WI38 (cell line): ENCODE data around the gene AFAP1.

Source experiments
- H3K4me3 ChIP-seq: 2 replicates; pipeline ENCODE4 v1.5.1; 2011; ENCODE audit warnings: low read depth, mild to moderate bottlenecking, control low read depth, low read length
- TF ChIP-seq, protein P1 (sequence below): IDR thresholded peaks from 2 replicates; pipeline ENCODE4 v1.5.1; 2012; ENCODE audit warnings: low read depth, mild to moderate bottlenecking, control low read depth, low read length

Gene AFAP1

DNA sequence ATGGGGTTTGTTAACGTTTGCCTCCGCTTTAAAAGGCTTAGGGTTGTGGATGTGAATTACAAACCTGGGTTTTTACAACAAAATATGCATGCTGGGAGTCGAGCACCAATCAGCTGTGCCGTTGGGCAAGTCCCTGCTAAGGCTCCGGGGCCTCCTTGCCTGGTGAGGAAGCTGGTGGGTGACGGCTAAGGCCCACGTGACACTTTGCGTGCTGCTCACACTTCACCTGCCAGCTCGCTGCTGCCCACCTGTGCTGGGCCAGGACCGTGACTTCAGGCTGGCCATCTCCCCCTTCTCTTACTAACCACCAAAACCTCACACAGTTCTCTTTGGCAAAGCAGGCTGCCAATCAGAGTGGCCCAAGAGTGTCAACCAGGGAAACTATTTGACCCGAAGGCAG lies 178.3 kb downstream of the AFAP1 start:
- TF ChIP-seq, protein P1, sequence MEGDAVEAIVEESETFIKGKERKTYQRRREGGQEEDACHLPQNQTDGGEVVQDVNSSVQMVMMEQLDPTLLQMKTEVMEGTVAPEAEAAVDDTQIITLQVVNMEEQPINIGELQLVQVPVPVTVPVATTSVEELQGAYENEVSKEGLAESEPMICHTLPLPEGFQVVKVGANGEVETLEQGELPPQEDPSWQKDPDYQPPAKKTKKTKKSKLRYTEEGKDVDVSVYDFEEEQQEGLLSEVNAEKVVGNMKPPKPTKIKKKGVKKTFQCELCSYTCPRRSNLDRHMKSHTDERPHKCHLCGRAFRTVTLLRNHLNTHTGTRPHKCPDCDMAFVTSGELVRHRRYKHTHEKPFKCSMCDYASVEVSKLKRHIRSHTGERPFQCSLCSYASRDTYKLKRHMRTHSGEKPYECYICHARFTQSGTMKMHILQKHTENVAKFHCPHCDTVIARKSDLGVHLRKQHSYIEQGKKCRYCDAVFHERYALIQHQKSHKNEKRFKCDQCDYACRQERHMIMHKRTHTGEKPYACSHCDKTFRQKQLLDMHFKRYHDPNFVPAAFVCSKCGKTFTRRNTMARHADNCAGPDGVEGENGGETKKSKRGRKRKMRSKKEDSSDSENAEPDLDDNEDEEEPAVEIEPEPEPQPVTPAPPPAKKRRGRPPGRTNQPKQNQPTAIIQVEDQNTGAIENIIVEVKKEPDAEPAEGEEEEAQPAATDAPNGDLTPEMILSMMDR = no peak
- H3K4me3 ChIP-seq = no peak overlapping the region

DNA sequence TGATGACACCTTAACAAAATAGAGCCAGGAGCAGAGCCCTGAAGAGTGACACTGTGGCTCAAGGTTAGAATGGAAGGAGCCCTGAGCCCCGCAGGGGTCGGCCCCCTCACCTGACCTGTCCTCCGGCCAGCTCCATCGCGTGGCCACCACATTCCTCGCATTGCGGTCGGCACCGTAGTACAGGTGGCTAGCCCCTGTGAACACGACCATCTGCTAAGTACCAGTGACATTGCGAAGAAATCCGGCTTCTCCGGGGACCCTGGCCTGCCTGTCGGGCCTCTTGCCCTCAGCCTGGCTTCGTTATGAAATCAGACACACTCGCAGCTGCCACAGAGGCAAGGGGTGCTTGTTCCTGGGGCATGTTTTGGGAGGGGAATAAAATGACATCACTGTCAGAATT lies 179.0 kb downstream of the AFAP1 start:
- no peak overlapping the region for H3K4me3 ChIP-seq
- TF ChIP-seq, protein P1 = no peak

DNA sequence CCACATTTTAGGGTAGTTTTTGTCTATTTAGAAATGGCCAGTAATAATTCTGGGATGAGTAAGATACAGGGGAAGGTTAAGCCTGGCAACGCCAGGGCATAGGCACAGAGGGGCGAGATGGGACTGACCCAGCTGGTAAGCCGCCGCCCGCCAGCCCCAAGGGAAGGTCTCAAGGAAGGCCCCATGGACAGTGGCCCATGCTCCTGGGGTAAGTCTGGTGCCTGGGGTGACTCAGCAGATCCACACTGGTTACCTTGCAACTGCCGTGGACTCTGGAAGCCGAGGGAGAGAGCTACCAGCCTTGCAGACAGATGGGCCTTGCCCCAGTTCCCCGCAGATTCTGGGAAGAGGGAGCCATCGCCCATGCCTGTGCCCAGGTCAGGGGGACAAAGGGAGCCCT lies 179.4 kb downstream of the AFAP1 start:
- no peak overlapping the region for H3K4me3 ChIP-seq
- TF ChIP-seq, protein P1 = no peak

DNA sequence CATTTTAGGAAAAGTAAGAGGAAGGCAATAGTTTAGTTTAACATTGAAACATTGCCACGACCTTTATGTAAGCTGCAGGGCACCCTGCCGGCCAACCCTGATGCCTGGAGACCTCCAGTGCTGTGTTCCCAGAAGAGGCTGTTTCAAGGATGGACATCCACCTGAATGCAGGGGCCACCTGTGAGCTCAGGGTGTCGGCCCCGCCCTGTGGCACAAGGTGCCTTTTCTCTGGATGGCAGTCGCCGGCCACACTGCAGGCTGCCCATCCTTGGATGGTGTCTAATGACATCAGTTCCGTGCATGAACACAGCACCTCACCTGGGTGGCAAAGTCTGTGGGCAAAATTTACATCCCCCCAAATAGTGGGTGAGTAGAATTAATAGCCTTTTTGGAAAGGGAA lies 180.0 kb downstream of the AFAP1 start:
- TF ChIP-seq, protein P1 = no peak
- no peak overlapping the region for H3K4me3 ChIP-seq

DNA sequence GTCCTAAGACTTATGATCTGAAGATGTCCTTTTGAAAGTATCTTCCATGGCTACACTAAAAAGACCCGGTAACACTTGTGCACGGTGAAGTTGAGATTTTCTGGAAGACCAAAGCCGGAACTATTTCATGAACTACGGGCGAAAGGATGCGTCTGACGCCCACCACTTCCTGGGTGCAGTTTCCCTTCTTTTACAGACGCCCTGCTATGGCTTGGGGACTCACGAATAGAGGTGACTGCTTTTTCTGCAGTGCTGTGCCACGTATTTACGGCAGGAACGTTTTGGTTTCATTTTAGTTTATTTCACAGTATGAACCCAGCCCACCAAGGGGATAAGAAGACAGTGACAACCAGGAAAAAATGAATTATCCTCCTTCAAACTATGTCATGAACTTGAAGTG lies 180.4 kb downstream of the AFAP1 start:
- H3K4me3 ChIP-seq = no peak overlapping the region
- TF ChIP-seq, protein P1 = no peak

DNA sequence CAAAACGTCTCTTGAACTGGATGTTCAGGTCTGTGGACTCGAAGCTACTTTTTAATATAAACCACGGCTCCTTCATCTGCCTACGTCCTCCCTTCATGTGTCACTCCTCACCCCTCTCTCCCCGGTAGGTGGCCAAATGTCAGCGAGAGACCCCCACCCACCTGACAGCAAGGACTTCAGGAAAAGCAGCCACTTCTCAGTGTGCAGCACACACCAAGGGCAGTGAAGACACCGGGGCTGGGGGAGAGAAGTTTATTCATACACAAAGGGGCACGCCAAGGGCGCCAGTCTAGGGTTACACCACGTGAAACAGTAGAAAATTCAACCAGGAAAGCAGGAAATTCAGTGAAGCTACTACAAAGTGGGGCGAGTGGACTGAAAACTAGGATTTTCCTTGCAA lies 181.2 kb downstream of the AFAP1 start:
- TF ChIP-seq, protein P1 = no peak
- H3K4me3 ChIP-seq = no peak overlapping the region

DNA sequence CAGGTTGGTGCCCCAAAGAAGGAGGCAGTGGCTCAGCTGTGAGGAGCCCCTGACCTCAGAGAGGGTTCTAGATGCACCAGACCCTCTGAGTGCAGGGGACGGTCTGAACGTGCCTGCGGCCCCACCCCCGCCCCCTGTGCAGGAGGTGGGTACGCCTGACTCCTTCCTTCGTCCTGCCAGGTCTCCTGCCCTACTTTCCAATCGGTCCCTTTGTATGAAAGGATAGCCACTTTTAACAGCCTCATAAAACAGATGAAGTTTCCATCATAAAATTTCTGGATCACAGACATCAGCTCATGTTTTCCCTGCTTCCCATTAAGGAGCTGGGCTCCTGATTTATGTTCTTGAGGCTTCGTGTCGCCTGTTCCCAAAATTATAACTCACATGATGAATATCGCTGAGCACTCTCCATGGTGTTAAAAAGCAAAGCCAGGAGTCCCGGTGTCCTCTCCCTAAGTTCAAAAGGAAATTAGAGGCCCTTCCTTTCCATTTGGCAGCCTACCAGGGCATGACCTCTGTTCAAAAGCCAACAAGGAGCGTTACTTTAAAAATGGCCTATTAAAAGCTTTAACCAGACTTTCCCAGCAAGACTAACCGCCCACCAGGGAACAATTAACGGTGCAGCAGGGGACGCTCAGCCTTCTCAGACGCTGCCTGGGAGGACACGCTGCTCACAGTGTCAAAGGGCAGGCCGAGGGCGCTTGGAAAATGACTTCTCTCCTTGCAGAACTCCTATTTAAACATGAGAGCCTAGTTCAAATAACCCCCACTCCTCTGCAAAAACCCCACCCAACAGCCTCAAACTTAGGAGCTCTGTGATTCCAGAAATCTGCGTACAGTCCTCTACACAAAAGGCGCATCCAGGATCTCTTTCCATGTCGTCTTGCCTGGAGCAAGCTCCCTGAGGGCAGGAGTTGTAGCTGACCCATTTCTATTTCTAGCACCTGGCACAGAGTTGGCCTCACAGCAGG lies 181.9 kb downstream of the AFAP1 start:
- TF ChIP-seq, protein P1 = no peak

More for the DNA sequence above, 181.9 kb downstream of the AFAP1 start:
- no peak overlapping the region for H3K4me3 ChIP-seq
